Smooth muscle cell of trachea (primary cell): Measurements from ENCODE around the gene TTC16. TPM values are rescaled to one million over a fixed set of nuclear protein-coding genes. Genes with fewer than 3 reads are reported as not detected.

Experiments used
- total RNA-seq: library from RNA; depleted of rRNA; stranded (reverse); fragments of >200 nt; gene quantifications from 2 replicates; pipeline ENCODE4 v1.2.1, GENCODE V29; 2014

Gene TTC16
- 0.15 TPM in 1 of 2 replicates, not detected in the other for total RNA-seq

DNA sequence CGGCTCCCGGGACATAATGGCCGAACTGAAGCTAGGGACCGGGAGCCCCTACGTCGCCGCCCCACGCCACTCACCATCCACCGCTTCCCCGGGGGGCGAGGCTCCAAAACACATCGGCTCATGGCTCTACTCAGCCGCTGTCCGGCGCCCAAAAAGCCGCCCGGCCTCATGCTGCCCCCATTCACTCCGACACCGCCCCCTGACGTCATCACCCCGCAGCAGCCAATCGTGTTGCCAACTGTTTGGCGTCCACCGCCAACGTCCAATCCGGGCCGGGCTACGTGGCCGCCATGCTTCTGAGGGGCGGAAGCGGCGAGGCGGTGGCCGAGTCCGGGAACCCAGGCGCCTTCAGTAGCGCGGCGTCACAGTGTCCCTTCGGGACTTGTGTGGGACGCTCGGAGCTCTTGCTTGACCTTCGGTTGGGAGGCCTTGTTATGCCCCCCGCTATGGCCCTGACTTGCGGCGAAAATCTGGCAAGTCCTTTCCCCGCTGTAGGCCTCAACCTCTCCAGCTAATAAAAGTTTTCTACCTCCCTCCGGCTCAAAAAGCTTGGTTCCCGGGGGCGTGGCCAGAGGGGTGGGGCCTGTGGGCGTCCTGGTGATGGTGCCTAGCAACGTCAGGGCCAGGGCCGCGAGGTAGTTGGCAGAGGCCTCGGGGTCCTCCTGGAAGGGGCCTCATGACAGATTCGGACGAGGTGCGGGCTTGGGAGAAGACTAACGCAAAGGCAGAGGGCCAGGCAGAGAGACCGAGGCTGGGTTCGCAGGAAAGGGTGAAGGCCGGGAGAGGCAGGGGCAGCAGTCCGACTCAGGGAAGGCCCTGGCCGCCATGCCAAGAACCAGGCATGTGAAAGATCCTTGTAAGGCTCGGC lies at the start of gene TTC16, which contains the start of gene PTRH1:
Gene TTC16, plus strand, starts transcription at position 610 of the 868 bp plus-strand sequence. Its CDS starts 67 bp downstream, at position 677.
Gene PTRH1, minus strand, starts transcription at position 194 of the 868 bp plus-strand sequence. Its CDS starts 24 bp downstream, at position 170.

DNA sequence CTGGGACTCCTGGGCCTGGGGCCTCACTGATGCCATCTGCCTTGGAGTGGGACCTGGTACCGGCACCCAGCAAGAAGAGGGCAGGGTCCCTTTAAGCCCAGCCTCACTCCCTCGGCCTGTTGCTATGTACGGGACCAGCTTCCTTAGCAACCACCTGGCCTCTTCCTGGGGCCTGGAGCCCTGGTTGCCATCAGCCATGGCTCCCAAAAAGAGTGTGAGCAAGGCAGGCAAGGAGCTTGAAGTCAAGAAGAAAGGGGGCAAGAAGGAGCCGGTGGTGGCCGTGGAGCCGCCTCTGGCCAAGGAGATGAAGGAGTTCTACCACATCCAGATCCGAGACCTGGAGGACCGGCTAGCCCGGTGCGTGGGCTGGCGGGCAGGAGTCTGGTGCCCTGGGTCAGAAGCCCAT lies 9.0 kb upstream of the TTC16 start, which contains the start of gene CFAP157:
Gene CFAP157, plus strand, starts transcription at position 153 of the 406 bp plus-strand sequence. Its CDS starts 44 bp downstream, at position 197.

DNA sequence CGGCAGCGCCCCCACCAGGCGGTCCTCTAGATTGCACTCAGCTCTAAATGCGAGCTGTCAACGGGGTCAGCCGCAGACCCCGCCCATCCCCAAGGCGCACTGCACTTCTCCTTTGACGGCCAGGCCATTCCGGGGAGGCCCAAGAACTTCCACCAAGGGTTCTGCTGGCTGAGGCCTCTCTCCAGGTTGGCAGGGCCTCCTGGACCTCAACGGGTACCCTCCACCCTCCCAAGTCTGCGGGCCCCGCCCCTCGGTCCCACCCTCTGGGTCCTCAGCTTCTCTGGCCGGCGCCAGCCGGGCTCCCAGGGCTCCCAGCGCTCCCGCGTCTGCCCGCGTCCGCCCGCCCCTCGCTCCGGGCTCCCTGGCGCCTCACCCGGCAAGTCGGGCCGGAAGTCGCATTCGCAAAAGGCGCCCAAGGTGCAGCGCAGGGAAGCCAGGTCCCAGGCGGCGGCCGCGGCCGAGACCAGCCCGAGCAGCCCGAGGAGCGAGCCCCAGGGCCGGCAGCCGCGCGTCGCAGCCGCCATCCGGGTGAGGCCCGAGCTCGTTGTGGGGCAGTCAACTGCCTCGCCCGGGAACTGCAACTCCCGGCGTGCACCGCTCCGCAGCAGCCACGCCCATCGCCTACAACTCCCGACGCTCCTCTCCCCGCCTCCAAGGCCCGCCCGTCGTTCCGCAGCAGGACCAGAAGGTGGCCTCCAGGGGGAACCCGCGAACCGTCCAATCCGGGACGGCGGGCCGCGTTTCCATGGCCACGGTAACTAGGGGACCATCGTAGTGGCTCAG lies 19.1 kb downstream of the TTC16 start, which contains the start of gene TOR2A:
Gene TOR2A, minus strand, starts transcription at position 548 of the 783 bp plus-strand sequence. Its CDS starts 24 bp downstream, at position 524.

DNA sequence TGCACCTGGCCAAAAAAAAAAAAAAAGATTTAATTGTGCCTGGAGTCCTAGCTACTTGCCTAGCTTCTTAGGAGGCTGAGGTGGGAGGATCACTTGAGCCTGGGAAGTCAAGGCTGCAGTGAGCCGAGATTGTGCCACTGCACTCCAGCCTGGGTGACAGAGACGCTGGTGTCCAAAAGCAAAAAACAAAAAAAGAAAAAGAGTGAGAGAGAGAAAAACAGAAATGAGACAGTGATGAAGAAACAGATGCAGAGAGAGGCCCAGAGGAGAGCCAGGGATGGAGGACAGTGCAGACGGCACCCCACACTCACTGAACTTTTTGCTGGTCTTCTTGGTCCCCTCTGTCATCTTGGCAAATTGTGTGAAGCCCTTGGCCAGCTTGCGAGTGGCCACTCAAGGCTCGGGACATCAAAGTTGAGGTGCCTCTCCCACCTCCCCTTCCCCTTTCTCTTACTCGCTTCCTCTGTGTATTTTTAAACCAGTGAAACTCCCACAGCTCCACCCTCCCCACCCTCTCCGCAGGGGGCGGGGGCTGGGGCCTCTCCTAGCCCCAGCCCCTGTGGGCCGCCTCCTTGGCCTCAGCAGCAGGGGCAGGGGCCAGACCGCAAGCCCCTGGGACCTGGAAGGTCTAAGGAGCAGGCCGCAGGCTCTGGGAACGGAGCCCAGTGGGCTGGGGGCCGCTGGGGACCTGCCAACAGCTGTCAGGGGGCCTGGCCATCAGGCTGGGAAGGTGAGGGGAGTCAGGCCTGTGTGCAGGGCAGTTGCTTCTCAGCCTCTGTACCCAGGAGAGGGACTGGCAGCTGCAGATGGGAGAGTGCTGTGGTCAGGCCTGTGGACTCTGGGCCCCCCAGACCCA lies 62.6 kb downstream of the TTC16 start, which contains the start of gene SH2D3C:
Gene SH2D3C, minus strand, starts transcription at position 387 of the 856 bp plus-strand sequence. Its CDS starts 39 bp downstream, at position 348.

Other genes starting within 250 kb of the TTC16 start
- 41.8 and 49.9 TPM in 2 replicates for gene STXBP1, start 103.8 kb upstream of the TTC16 start, total RNA-seq
- 0.17 TPM in 1 of 2 replicates, not detected in the other for gene CFAP157, start 9.1 kb upstream of the TTC16 start, total RNA-seq
- 15.0 and 19.0 TPM in 2 replicates for gene PTRH1, start 416 bp upstream of the TTC16 start, total RNA-seq
- 4.1 and 4.5 TPM in 2 replicates for gene TOR2A, start 19.2 kb downstream of the TTC16 start, total RNA-seq
- gene SH2D3C, start 62.6 kb downstream of the TTC16 start, total RNA-seq = 0.29 TPM in 1 of 2 replicates, not detected in the other
- 39.6 and 54.7 TPM in 2 replicates for gene CDK9, start 70.0 kb downstream of the TTC16 start, total RNA-seq
- 66.2 and 75.0 TPM in 2 replicates for gene FPGS, start 86.8 kb downstream of the TTC16 start, total RNA-seq
- gene ENG, start 138.6 kb downstream of the TTC16 start, total RNA-seq = 36.8 and 37.1 TPM in 2 replicates
- gene AK1, start 161.6 kb downstream of the TTC16 start, total RNA-seq = 51.9 and 85.0 TPM in 2 replicates
- 47.7 and 90.0 TPM in 2 replicates for gene ST6GALNAC6, start 183.5 kb downstream of the TTC16 start, total RNA-seq
- gene ST6GALNAC4, start 201.0 kb downstream of the TTC16 start, total RNA-seq = 18.9 and 38.7 TPM in 2 replicates
- 3.3 and 6.1 TPM in 2 replicates for gene PIP5KL1, start 214.7 kb downstream of the TTC16 start, total RNA-seq
- gene DPM2, start 221.8 kb downstream of the TTC16 start, total RNA-seq = 9.6 and 11.9 TPM in 2 replicates